NCI-H1417 treated with DMSO at 0.1 percent for 48 hours (cell line): ENCODE data around the gene MAPK9.

Experiments
- DNase-seq: peaks from one replicate; lab custom pipeline; 2025; lab: John Stamatoyannopoulos, UW

MAPK9 gene

DNA sequence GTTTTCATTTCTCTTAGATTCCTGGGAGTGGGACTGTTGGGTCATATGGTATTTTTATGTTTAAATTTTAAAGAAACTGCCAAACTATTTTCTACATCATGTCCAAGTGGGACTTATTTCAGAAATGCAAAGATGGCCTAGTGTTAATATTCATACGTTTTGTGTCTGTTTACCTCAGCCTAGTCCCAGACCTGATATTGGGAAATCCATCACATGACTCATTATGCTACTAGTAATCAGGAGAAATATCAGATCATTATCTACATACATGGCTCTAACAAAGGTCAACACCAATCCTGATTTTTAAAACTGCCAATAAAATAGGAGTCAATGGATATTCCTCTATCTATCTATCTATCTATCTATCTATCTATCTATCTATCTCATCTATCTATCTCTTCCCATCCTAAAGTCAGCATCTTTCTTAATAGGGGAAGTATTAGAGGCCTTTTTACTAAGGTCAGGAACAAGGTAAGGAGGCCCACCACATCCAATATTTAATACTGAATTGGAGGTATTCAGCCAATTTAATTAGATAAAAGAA lies 87.5 kb downstream of the MAPK9 start:
- DNase-seq = no peak

DNA sequence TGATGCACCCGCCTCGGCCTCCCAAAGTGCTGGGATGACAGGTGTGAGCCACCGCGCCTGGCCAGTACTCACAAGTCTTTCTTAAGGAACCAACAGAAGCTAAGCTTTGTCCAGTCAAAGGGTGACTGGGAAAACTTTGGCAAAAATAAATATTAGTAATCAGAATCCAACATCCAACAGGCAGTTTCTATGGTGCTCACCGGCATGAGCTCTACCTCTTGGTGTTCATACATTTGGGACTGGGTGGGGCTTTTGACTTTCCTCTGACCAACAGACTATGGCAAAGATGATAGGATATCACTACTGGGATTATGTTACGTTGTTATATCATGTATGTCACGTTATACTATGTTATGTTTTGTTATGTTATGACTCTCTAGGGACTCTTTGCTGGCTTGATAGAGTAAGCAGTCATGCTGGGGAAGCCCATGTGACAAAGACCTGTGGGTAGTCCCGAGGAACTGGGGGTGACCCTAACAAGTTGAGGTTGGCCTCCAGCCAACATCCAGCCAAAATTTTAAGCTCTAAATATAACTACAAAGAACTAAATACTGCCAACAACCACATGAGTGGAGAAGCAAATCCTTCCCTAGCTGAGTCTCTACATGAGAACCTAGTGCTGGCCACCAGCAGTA lies 88.8 kb downstream of the MAPK9 start:
- no peak for DNase-seq

DNA sequence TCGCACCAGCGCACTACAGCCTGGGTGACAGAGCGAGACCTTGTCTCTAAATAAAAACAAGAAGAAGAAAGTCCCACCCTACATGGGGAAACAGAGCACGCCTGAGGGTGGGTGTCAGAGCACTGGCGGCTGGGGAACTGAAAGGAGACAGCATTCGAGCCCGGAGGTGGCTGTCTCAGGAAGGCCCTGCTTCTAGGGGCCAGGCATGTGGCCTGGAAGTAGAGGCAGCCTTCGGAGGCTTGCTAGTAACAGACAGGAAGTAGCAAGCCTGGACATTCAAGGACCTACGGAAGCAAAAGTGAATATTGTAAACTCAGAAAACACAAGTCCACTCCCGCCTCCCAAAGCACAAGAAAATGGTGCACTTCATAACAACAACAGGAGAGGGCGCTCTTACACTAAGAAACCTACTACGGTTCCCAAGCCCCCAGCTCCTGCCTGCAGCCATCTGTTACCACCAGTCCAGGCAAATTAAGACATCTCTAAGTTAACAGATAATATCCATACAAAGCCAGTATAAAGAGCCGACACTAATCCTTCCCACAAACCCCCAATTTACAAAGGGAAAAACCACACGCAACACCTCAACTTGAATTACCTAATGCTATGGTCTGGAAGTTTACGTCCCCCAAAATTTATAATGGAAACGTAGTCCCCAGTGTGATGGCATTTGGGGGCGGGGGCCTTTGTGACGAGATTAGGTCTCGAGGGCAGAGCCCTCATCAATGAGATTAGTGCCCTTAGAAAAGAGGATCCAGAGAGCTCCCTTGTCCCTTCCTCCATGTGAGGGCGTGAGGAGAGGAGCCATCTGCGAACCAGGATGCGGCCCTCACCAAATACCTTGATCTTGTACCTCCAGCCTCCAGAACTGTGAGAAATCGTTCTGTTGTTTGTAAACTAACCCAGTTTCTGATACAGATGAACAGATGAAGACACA lies 90.6 kb downstream of the MAPK9 start:
- no peak for DNase-seq

DNA sequence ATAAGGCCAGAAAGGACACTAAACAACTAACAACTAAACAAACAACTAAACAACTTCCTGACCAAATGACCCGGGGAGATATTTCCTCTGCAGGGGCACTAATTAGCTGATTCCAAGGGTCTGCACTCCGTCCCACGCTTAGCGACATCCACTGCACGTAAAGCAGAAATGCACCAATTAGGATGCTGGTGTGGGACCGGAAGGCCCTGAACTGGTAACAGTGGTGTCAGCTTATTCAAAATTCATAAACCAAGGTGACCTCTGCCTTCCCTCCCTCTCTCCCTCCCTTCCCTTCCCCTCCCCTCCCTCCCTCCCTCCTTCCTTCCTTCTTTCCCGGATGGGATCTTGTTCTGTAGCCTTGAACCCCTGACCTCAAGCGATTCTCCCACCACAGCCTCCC lies 92.5 kb downstream of the MAPK9 start:
- DNase-seq = no peak

DNA sequence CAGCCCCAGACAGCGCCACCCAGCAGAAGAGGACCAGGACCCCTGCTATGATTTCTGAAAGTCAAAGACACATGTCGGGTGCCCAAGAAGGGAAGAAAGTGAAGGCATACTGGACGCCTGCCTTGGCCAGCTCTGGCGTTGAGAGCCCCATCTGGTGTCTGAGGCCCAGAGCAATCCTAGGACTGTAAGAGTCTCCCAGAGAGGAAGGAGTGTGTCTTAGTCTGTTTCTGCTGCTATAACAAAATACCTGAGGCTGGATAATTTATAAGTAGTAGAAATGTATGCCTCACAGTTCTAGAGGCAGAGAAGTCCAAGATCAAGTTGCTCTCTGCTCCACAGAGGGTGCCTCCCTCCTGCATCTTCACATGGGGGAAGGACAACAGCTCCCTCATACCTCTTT lies 93.7 kb downstream of the MAPK9 start:
- DNase-seq = no peak

DNA sequence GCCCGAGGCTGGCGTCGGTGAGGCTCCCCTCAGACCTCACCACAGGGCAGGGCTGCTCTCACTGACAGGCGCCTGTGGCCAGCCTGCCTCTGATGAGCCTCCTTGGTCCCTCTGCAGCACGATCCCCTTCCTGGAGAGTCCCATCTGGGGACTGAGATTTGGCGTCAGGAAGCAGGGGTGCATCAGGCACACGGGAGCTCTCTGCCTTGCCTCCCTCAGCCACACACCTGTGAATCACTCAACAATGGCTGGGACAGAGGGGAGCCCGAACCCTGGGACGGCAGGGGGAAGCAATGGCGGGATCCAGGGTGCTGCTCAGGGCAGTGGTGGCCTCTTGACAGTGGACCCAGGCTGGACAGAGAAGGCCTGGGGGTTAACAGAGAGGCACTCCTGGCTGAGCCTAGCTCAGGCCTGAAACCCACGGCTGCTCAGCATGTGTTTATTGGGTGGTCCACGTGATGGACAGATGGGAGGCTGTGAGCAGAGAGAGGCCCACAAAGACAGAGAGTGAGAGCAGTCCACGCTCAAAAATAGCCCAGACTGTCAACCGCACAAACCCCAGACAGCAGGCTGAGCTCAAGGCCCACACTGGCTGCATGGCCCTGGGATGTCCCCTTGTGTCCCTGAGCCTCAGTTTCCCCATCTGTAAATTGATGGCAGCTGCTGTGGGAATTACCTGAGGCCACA lies 94.7 kb downstream of the MAPK9 start:
- no peak for DNase-seq

DNA sequence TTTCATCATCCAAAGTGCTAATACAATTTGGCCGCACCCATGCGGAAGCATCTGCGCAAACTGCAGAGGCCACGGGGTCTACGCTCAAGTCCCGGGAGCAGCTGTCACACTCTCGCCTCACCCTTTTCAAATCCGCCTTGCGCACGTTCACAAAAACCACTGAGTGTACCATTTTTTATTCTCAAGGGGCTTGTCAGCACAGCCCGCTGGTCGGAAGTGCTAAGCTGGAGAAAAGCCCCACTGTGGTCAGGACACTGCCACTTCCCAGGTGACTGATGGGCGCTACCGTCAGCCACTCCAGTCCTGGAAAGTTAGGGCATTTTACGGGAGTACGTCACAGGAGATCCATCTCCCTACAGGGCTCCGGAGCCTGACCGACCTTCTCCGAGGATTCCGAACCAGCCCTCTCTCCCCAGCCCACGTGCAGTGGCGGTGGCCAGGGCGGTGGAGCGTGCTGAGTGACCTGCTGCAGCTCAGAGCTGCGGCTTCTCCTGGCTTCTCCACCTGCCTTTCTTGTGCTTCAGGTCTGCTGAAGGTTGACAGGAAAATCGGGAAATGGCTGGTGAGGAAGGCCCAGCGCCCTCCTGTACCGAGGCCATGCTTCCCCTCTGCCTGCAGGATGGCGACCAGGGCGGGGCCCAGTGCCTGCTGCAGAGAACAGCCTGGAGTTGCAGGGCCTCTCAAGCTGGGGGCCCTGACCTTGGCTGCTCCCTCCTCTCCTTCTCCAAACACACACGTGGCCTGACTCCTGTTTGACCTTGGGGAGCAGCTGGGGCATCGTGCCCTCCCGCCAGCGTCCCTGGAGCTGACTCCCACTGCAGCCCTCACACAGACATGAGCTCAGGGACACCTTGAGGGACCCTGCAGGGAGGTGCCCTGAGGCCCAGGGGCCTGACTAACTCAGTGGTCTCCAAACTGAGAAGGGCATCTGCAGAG lies 97.2 kb downstream of the MAPK9 start:
- no peak for DNase-seq

DNA sequence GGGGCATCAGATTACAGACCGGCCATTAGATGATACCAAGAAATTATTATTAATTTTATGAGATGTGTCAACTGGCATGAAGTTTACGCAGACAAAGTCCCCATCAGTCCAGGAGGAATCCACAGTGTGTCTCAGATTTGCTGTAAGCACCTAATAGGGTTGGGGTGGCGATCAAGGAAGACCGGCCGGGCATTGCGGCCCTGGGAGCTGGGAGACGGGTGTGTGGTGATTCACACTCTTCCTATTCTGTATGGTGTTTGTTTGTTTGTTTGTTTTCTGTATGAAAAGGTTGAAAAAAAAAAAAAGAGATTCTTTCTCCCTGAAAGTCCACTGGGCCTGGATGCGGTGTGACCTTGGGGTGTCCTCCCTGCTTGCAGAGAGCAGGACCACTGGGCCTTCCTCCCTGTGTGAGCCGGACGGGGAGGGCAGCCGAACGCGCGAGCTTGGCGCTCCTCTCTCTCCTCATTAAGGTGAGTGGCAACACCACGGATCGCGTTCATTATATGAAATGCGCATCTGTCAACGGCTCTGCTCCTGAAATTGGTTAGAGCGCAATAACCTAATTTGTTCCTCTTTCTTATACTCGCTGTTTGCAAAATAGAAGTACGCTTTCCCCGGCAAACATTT lies 98.0 kb downstream of the MAPK9 start:
- no peak for DNase-seq

DNA sequence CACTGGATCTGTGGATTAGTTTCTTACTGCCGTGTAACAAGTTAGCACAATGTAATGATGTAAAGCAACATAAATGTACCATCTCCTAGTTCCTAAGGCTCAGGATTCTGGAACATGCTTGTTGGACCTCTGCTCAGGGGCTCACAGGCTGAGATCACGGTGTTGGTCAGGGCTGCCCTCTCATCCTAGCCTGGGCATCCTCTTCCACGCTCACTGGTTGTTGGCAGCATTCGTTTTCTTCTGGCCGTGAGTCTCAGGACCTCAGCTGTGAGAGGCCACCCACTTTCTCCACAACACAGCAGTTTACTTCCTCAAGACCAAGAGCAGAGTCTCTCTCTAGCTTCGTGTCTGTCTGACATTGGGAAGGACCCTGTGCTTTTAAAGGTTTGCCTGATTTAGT lies 100.2 kb downstream of the MAPK9 start:
- DNase-seq = no peak

DNA sequence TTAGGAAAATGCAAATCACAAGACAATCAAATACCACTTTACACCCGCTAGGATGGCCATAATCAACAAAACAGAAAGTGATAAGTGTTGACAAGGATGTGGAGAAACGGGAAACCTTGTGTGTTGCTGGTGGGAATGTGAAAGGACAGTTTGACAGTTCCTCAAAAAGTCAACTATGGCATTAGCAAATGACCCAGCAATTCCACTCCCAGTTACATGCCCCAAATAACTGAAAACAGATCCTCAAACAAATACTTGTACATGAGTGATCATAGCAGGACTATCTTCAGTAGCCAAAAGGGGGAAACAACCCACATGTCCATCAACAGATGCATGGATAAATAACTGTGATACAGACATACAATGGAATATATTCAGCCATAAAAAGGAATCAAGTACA lies 104.1 kb downstream of the MAPK9 start:
- no peak for DNase-seq
